GM12878 (cell line): ENCODE measurements around the gene IFT88.

Experiments
- FOXK2 ChIP-seq: fragments of 450-650 bp; IDR thresholded peaks from 2 replicates; pipeline ENCODE4 v1.6.1; 2017; ENCODE audit warnings: mild to moderate bottlenecking, moderate library complexity
- GABPA ChIP-seq: IDR thresholded peaks from 2 replicates; pipeline ENCODE4 v1.6.1; 2014; ENCODE audit warnings: antibody characterized with exemption, low read depth, mild to moderate bottlenecking, inconsistent platforms
- MEF2A ChIP-seq: IDR thresholded peaks from 2 replicates; pipeline ENCODE4 v1.6.1; 2011; ENCODE audit warnings: low read depth, mild to moderate bottlenecking, low read length, moderate library complexity; ENCODE audit not compliant: insufficient read depth

GRCh38 chr13:20718958-20719566 lies 152.1 kb downstream of the IFT88 start:
- TF ChIP-seq MEF2A (no peak), GABPA (no peak), FOXK2 (no peak)
